Limb (tissue), 2 donors: Measurements from ENCODE around the gene TOMM22.
A peak's percentile ranks its signal among the peaks of the same experiment; 100 is the strongest.

Experiments
- DNase-seq, 2 donors: peaks; one replicate each; pipeline ENCODE4 v3.0.0-alpha.2; 2016; ENCODE audit errors: extremely low spot score in 2 of 2

TOMM22 gene

GRCh38 chr22:38715176-38715764 is 33.5 kb downstream of the TOMM22 start:
- no peak for DNase-seq

GRCh38 chr22:38715852-38716251 is 34.1 kb downstream of the TOMM22 start:
- no peak for DNase-seq

GRCh38 chr22:38716271-38716670 is 34.5 kb downstream of the TOMM22 start:
- DNase-seq = no peak

- no peak for DNase-seq
These were observed 35.1 kb downstream of the TOMM22 start for GRCh38 chr22:38716826-38717225.

- DNase-seq = no peak
These were observed 35.5 kb downstream of the TOMM22 start for GRCh38 chr22:38717244-38717643.

GRCh38 chr22:38718414-38718813 is 36.7 kb downstream of the TOMM22 start:
- DNase-seq = peak in 1 of 2 donors; percentile 24

- DNase-seq = no peak
These were observed 37.4 kb downstream of the TOMM22 start for GRCh38 chr22:38719196-38719595.

- no peak for DNase-seq
These were observed 38.6 kb downstream of the TOMM22 start for GRCh38 chr22:38720350-38720749.

GRCh38 chr22:38721551-38721950 is 39.8 kb downstream of the TOMM22 start:
- no peak for DNase-seq

GRCh38 chr22:38724176-38724575 is 42.4 kb downstream of the TOMM22 start:
- DNase-seq = no peak

GRCh38 chr22:38724926-38725571 is 43.3 kb downstream of the TOMM22 start:
- DNase-seq = no peak

- no peak for DNase-seq
These were observed 44.3 kb downstream of the TOMM22 start for GRCh38 chr22:38725900-38726655.

GRCh38 chr22:38727123-38727522 is 45.4 kb downstream of the TOMM22 start:
- DNase-seq = no peak

GRCh38 chr22:38727530-38728451 is 46.0 kb downstream of the TOMM22 start:
- DNase-seq = no peak

- no peak for DNase-seq
These were observed 47.4 kb downstream of the TOMM22 start for GRCh38 chr22:38728871-38729796.

GRCh38 chr22:38729946-38730345 is 48.2 kb downstream of the TOMM22 start:
- DNase-seq = no peak

- no peak for DNase-seq
These were observed 48.7 kb downstream of the TOMM22 start for GRCh38 chr22:38730411-38730871.

- no peak for DNase-seq
These were observed 50.0 kb downstream of the TOMM22 start for GRCh38 chr22:38731703-38732161.

- DNase-seq = no peak
These were observed 50.6 kb downstream of the TOMM22 start for GRCh38 chr22:38732251-38732815.

- peak in 1 of 2 donors; percentile 71 for DNase-seq
These were observed 51.6 kb downstream of the TOMM22 start for GRCh38 chr22:38733329-38733723.
